Skeletal muscle tissue (tissue), 4 donors: ENCODE data around the gene MIA2. TPM values are rescaled to one million over a fixed set of nuclear protein-coding genes. Genes with fewer than 3 reads are reported as not detected.
"Not testable (repeated sequence)": the region's sequence is repeated elsewhere in the genome, so short reads cannot be mapped to it uniquely, and the experiment has no call there.

Source experiments
- H3K27ac ChIP-seq: one replicate; pipeline ENCODE4 v1.7.0; 2013; ENCODE audit warnings: mild to moderate bottlenecking, low read depth, low read length, inconsistent platforms
- H3K27me3 ChIP-seq, 3 donors: one replicate each; pipeline ENCODE4 v1.7.0; 2013; ENCODE audit warnings: low read length in 3 of 3; ENCODE audit not compliant: control insufficient read depth in 3 of 3, insufficient read depth in 3 of 3
- H3K36me3 ChIP-seq, 3 donors: one replicate each; pipeline ENCODE4 v1.7.0; 2013; ENCODE audit warnings: low read length in 3 of 3; ENCODE audit not compliant: control insufficient read depth in 3 of 3, insufficient read depth in 3 of 3
- H3K4me1 ChIP-seq, 3 donors: one replicate each; pipeline ENCODE4 v1.7.0; 2013; ENCODE audit warnings: low read length in 3 of 3, mild to moderate bottlenecking in 3 of 3; ENCODE audit not compliant: control insufficient read depth in 3 of 3, insufficient read depth in 3 of 3
- H3K4me3 ChIP-seq, 3 donors: one replicate each; pipeline ENCODE4 v1.7.0; 2013; ENCODE audit warnings: low read length in 3 of 3
- H3K9ac ChIP-seq, 3 donors: one replicate each; pipeline ENCODE4 v1.7.0; 2013; ENCODE audit warnings: low read length in 3 of 3, mild to moderate bottlenecking in 3 of 3, moderate library complexity in 2 of 3, low read depth in 1 of 3
- H3K9me3 ChIP-seq, 3 donors: one replicate each; pipeline ENCODE4 v1.7.0; 2013; ENCODE audit warnings: low read length in 3 of 3; ENCODE audit not compliant: control insufficient read depth in 3 of 3
- total RNA-seq: library from RNA; depleted of rRNA; stranded (reverse); fragments of >200 nt; gene quantifications from one replicate; pipeline ENCODE4 v1.2.3, GENCODE V29; 2014
- donor health status: Osteomylitis.

MIA2 gene
- total RNA-seq, 1 donor from 2014 or later: 15.7 TPM

DNA sequence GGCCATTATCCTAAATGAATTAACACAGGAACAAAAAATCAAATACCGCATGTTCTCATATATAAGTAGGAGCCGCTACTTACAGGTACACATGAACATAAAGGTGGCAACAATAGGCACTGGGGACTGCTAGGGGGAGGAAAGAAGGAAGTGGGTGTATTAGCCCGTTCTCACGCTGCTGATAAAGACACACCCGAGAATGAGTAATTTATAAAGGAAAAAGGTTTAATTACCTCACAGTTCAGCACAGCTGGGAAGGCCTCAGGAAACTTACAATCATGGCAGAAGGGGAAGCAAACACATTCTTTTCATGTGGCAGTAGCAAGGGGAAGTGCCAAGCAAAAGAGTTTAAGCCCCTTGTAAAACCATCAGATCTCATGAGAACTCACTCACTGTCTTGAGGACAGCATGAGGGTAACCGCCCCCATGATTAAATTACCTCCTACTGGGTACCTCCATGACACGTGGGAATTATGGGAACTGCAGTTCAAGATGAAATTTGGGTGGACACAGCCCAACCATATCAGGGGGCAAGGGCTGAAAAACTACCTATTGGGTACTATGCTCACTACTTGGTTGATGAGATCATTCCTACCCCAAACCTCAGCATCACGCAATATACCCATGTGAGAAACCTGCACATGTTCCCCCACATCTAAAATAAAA, 16.4 kb upstream of the MIA2 start:
- H3K27me3 ChIP-seq: no peaks in the 10 kb centered on the region
- H3K4me1 ChIP-seq: no peaks in the 10 kb centered on the region
- no peaks in the 10 kb centered on the region for H3K9me3 ChIP-seq
- H3K27ac ChIP-seq: no peak overlapping the region
- H3K4me3 ChIP-seq: no peak overlapping the region
- no peak overlapping the region for H3K9ac ChIP-seq
- no peaks in the 10 kb centered on the region for H3K36me3 ChIP-seq

DNA sequence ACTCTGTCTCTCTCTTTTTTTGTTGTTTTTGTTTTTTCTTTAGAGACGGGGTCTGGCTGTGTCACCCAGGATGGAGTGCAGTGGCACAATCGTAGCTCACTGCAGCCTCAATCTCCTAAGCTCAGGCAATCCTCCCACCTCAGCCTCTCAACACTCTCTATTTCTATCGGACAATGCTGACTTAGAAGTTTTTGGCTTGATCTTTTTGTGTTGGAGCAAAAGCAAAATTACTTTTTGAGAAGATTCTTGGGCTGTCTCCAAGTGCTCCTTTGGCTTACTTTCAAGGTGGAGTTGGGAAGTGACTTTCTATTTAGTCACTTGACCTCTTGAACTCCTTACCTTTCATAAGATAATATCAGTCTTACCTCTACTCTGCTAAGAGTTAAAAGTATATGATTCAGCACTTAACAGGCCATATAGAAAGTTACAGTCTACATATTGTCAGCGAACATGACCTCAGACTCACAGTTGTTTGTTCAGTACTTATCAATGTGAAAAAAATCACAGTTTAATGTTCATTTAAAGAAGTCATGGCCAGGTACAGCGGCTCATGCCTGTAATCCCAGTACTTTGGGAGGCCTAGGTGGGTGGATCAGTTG, 15.4 kb upstream of the MIA2 start:
- H3K27ac ChIP-seq: no peak overlapping the region
- no peaks in the 10 kb centered on the region for H3K9me3 ChIP-seq
- H3K4me1 ChIP-seq: no peaks in the 10 kb centered on the region
- H3K9ac ChIP-seq: no peak overlapping the region
- no peaks in the 10 kb centered on the region for H3K27me3 ChIP-seq
- no peak overlapping the region for H3K4me3 ChIP-seq
- no peaks in the 10 kb centered on the region for H3K36me3 ChIP-seq

DNA sequence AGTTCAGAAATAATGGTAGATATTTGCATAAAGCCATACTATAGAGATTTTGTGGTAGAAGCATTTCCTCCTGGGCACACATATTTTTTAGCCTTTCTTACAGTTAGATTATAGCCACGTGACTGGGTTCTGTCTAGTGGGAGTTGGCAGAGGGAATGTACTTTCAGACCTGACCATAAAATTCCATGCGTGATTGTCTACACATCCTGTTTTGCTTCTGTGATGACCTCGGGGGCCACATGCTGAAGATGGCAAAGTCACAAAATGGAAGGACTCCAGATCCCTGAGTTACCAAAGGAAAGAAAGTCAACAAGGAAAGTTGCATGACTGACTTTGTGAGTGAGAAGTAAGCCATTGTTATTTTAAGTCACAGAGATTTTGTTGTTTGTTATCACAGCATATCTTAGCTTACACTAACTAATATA, 14.6 kb upstream of the MIA2 start:
- Histone ChIP-seq H3K4me3 (no peak overlapping the region), H3K9ac (no peak overlapping the region), H3K27me3 (no peaks in the 10 kb centered on the region), H3K36me3 (no peaks in the 10 kb centered on the region), H3K9me3 (no peaks in the 10 kb centered on the region), H3K4me1 (no peaks in the 10 kb centered on the region), H3K27ac (no peak overlapping the region)

DNA sequence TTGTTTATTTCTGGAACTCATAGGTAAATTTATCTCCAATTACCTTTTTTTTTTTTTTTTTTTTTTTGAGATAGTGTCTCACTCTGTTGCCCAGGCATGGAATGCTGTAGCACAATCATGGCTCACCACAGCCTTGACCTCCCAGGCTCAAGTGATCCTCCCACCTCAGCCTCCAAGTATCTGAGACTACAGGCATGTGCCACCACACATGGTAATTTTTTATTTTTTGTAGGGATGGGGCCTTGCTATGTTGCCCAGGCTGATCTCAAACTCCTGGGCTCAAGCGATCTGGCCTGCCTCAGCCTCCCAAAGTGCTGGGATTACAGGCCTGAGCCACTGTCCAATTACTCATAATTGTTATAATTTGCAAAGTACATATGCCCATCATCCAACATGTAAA, 13.2 kb upstream of the MIA2 start:
- not testable (repeated sequence) for H3K27me3 ChIP-seq, H3K9ac ChIP-seq, H3K9me3 ChIP-seq, H3K4me1 ChIP-seq, H3K4me3 ChIP-seq, H3K27ac ChIP-seq, H3K36me3 ChIP-seq

DNA sequence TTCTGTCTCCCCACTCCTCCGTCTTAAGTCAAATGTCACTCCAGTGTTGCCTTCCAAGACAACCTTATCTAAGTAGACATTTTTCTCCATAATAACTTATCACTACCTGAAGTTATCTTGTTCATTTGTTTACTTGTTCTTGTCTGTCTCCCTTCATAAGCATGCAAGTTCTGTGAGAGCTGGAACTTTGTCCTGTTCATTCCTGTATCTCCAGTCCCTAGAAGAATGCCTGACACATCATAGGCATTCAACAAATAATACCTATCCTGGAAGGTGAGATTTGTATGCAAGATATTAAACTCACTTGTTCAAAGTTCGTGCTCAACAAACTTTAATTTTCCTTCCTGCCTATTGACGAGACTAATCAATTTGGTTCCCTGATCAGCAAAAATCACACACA, 5.7 kb upstream of the MIA2 start:
- no peaks in the 10 kb centered on the region for H3K36me3 ChIP-seq
- H3K27me3 ChIP-seq: no peaks in the 10 kb centered on the region
- H3K4me3 ChIP-seq: no peak overlapping the region
- no peaks in the 10 kb centered on the region for H3K4me1 ChIP-seq
- H3K9me3 ChIP-seq: no peaks in the 10 kb centered on the region
- no peak overlapping the region for H3K9ac ChIP-seq
- H3K27ac ChIP-seq: no peak overlapping the region

DNA sequence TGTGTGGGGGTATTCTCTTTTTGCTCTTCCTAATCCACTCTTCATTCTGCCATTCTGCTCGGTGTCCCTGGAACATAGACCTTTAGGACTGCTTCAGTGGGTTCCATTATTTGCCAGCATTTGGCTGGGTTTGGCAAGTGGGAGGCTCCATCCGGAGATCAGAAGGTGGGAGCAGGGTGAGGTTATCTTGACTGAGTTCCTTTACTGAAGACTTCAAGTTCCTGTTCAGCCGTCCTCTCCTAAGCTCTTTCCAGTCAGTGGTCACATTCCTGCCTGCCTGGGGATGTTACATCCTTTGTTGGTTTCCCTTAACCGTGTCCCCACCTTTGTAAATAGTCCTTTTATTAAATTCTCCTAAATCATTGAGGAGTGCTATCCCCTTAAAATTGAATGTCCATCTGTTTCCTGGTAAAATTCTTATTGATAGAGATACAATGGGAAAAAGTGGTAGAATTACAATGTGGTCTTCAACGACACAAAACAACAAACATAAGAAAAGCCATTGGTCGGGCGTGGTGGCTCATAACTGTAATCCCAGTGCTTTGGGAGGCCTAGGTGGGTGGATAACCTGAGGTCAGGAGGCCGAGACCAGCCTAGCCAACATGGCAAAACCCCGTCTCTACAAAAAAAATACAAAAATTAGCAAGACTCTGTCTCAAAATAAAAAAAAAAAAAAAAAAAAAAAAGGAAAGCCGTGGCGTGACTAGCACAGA, 5.0 kb upstream of the MIA2 start:
- Histone ChIP-seq H3K9ac (no peak overlapping the region), H3K9me3 (no peaks in the 10 kb centered on the region), H3K4me3 (no peak overlapping the region), H3K27me3 (no peaks in the 10 kb centered on the region), H3K36me3 (no peaks in the 10 kb centered on the region), H3K27ac (no peak overlapping the region), H3K4me1 (peaks cover 0 to under 1% (median 0%) of the 10 kb centered on the region in 3 donors)

DNA sequence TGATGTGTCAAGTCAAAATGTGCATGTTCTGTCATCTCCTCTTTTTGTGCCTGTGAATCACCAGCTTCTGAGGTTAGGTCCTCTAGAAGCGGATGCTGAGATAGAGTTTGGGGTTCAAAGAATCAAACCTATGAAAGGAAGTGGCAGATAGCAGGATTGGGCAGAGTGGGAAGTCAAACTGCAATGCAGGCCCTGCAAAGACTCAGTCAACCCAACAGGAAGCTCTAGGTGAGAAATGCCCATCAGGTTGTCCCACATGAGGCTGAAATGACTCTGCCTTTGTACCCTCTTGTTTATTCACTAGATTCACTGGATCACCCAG, 4.5 kb upstream of the MIA2 start:
- Histone ChIP-seq H3K36me3 (no peaks in the 10 kb centered on the region), H3K4me1 (peaks cover 0 to 5% (median 3%) of the 10 kb centered on the region in 3 donors), H3K27me3 (no peaks in the 10 kb centered on the region), H3K9me3 (no peaks in the 10 kb centered on the region), H3K9ac (no peak overlapping the region), H3K27ac (no peak overlapping the region), H3K4me3 (no peak overlapping the region)

DNA sequence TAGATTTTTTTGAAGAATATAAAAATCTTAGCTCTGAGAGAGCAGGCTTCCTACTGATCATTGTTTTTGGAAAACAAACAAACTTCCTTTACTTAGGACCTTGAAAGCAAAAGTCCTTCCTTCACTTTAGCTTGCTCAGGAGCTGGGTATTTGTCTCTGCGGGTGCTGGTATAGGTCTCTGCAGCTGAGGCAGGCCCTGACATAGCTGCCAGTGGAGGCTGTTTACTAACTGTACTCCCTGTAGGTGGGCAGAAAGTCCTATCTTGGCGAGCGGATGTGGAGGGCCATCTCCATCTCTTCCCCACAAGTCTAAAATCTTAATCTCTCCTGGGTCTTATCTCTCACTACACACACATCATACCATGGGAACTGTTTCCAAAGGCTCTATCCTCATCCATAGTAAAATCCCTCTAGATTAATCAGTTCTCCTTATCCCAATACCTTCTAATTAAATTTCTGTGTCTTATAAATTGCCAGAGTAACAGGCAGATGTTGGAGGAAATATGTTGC, 4.1 kb upstream of the MIA2 start:
- no peak overlapping the region for H3K27ac ChIP-seq
- H3K9ac ChIP-seq: no peak overlapping the region
- H3K4me3 ChIP-seq: no peak overlapping the region
- H3K27me3 ChIP-seq: no peaks in the 10 kb centered on the region
- H3K36me3 ChIP-seq: no peaks in the 10 kb centered on the region
- H3K9me3 ChIP-seq: no peaks in the 10 kb centered on the region
- peaks cover 0 to 5% (median 3%) of the 10 kb centered on the region in 3 donors for H3K4me1 ChIP-seq

DNA sequence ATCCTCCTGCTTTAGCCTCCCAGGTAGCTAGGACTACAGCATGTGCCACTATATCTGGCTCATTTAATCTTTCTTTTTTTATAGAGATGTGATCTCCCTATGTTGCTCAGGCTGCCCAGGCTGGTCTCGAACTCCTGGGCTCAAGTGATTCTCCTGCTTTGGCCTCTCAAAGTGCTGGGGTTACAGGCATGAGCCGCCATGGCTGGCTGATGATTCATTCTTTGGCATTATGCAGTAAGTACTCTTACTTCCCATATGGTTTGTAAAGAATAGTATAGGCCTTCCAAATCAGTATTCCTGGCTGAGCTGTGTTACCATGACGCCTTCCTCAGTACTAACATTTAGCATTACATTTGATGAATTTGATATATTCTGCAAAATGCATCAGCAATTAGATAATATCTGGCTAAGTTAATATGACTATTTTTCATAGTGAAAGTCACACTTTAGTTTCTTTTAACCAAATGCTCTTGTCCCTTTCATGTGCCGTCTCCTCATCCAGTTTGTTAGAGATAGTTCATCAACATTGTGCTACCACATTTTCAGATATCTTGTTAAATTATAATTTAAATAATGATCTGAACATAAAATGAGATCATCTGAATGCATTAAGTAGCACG, 3.2 kb upstream of the MIA2 start:
- Histone ChIP-seq H3K4me3 (no peak overlapping the region), H3K27ac (no peak overlapping the region), H3K27me3 (no peaks in the 10 kb centered on the region), H3K4me1 (peaks cover 0 to 5% (median 3%) of the 10 kb centered on the region in 3 donors), H3K36me3 (no peaks in the 10 kb centered on the region), H3K9ac (no peak overlapping the region), H3K9me3 (no peaks in the 10 kb centered on the region)
